ENCODE results near the gene LEFTY1.

LEFTY1 gene

DNA sequence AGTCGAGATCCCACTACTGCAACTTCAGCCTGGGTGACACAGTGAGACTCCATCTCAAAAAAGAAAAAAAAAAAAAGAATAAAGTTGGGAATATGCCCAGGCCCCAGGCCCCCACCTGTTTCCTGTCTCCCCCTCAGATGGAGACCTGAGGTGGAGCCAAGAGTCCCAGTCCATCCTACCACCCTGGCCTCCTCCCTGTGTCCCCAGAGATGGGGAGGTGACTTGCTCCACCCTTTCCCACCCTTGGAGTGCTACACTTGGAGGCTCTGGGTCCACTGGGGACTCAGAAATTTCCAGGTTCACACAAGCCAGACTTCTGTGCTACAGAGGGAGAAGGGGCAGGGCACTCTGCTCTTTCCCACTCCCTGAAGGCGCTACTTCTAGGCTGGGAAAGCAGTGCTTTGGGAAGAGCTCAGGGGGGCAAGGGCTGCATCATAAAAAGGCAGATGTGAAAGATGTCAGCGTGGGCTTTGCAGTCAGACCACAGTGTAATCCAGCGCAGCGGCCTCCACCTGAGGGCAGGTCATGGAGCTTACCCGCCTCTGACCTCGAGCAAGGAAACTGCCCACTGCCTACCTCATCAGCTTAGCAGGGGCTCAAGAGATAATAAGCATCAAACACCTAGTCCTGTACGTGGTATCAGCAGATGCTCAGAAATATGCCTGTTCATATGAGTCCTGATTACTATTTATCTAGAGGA lies 20.2 kb downstream of the LEFTY1 start:
- DNase-seq: no peak

DNA sequence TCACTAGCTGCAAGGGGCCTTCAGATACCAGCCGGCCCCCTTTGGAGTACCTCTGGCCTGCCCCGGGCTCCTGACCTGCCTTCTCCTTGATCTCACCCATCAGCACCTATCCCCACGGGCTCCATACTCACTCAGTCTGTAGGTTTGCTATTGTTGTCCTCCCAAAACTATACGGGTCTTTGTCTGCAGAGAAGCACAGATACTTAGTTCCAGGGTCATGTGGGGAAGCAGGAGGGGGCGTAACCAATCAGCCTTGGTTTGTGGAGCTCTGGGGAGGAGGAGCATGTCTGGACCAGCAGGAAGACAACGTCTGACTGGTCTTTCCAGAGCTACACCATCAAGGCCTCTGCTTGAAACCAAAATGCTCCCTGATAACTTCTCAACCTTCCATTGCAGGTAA lies 22.0 kb downstream of the LEFTY1 start:
- no peak for DNase-seq

DNA sequence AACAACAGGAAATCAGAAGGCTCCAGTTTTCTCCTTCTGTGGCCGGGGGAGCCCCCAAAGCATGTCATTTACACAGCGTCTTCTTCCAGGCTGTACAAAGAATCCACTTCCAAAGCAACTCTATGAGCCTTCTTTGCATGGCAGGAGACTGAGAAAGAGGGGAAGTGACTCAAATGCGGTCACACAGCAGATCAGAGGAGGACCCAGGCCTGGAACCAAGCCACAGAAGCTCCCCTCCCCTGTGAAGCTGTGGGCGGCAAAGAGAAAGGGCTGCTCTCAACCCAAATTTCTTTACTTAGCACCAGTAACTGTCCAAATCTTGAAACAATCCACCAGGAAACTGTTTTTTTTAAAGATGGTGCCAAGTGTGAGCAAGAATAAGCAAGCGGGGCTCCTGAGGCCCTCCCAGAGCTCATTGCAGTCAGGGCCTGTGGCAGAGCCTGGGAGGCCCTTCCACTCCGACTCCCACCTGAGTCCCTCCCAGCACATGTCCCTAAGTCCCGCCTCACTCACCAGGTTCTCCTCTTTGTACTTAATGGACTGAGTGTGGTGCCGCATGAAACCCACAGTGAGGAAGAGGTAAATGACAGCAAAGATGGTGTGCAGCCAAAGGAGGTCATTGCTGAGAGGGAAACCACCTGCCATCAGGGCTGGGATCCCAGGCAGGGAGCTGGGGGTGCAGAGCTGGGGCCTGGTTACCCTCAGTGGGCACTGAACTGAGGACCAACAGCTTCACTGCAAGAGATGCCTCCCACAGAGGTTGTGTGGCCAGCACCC lies 22.7 kb downstream of the LEFTY1 start:
- no peak for DNase-seq

DNA sequence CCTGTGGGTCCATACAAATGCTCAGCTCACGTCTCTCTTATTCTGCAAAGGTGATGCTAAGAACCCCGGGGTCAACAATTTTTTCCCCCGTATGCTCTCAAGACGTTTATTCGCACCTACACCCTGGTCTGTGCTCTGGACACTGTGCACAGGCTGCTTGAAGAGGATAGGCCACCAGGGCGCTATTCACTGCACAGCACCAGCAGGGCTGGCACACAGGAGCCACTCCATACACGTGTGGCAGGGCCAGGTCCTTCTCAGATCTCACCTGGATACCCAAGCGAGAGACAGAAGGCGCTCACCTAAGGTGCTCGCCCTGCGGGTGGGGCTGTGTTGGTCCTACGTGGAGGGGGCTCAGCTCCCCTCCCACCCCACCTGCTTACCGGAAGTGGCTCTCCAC lies 23.4 kb downstream of the LEFTY1 start:
- no peak for DNase-seq

DNA sequence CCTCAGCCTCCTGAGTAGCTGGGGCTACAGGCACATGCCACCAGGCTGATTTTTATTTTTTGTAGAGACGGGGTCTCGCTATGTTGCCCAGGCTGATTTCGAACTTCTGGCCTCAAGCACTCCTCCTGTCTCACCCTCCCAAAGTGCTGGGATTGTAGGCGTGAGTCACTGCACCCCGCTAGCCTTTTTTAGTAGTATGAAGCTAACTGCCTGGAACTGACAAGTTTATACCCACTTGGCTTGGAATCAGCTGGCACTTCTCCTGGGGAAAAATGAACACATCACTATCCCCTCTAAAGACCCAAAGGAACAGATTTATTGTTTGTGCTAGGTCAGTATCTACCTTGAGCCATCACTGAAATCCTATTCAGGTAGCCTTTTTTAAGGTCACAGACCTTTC lies 25.8 kb downstream of the LEFTY1 start:
- DNase-seq: no peak

DNA sequence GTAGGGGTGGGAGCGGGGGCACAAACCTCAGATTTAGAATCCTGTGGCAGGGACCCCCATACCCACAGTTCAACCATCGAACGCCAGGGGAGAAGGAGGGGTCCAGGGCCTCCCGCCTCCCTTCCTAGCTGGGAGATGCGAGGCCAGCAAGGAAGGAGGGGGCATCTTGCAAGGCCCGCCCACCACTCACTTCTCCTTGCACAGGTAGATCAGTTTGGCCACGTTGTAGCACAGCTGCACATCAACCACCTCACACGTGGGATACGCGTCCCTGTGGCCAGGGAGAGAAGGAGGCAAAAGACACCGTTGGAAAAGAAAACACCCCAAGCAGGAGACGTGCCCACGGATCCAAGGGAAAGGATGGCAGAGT lies 26.4 kb downstream of the LEFTY1 start:
- no peak for DNase-seq

DNA sequence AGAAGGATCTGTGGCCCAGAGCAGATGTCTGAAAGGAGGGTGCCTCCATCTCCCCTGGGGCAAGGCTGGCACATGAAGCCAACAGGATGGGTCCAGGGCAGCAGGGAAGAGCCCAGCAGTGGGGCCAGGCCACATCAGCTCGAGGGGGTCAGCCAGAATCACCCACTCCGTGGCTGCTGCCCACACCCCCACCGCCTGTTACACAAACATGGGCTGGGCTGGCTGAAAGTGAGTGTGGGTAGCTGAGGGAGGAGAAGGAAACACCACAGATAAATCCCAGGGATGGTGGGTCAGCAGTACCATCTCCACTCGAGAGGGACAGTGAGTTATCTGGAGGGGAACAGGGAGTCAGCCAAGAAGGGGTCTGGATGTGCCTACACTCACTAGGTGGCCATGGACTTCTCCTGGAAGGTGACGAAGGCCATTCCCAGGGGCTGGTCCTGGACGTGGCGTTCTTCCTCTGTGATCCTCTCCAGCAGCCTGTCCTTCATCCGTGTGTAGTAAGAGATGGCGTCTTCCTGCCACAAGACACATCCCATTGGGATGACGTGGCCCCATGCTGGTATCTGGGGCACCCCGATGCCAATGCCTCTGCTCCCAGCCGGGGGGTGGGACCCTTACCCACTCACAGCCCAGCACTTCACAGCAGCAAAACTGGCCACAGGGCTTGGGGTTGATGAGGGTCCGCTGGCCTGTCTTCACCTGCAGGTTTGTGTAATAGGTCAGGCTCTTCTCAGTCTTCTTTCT lies 26.9 kb downstream of the LEFTY1 start:
- no peak for DNase-seq

DNA sequence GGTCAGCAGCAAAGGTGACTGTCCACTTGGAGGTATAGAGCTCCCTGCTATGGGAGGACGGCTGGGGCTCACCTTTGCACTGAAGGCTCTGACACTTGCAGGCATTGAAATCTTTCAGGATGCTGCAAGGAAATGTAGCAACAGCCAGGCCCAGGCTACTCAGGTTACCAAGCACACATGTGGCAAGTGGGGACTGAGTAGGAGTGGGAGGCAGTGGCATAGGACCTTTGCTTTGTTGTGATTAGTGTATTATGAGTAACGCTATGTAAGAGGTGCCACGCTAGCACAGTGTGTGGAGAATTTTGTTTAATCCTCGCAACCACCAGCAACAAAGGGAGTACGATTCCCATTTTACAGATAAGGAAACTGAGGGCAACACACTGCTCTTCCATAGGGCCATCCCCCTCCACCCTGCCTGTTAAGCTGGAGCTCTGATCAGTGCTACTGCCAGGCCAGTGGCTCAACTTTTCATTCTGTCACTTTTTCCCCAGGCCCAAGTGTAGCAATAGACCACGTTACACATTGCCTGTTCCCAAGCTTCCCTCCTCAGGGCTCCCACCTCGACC lies 28.0 kb downstream of the LEFTY1 start:
- no peak for DNase-seq

DNA sequence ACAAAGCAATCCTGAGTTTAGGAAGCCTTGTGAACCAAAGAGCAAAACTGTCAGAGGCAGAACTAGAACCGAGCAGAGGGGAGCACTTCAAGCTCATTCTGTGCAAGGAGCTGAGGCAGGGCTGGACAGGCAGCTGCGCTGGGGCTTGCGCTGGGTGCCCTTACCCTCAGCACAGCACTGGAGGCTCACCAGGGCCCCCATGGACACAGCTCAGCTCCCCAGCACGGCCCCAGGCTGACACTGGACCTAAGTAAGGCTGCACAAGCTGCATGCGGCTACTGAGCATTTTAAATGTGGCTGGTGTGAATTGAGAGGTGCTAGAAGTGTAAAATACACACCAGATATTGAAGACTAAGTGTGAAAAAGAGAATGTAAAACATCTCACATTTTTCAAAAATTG lies 28.8 kb downstream of the LEFTY1 start:
- DNase-seq: no peak

DNA sequence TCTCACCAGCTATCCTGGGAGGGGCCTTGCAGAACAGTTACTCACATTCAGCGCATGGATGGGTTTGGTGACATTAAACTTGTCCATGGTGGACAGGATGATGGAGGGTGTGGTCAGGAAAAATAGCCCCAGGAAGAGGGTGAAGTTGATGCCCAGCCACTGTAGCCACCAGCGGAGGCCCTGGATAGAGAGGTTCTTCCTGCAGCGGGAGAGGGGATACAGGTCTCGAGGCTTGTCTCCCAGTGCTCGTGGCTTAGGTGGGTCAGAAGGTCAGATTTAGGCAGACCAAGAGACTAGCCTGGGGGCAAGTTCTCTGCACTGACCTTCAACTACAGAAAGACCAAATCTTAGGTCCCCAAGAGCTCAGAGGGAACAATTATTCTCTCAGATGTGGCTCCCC lies 29.8 kb downstream of the LEFTY1 start:
- no peak for DNase-seq

DNA sequence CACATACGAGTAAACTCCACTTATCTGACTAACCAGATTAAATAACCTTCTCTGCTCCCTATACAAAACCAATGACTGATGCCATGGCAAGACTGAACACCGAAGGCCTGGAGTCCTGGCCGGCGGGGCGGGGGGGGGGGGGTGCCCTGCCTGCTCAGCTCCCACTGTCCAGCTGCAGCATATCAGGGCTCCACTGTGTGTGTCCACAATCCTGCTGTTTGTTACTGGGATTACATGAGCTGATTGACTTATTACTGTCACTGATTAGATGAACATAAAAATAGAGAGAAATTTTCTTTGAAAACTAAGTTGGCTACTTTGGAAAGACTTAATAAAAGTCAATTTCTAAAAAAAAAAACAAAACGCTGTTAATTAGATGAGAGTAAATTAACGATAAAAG lies 31.7 kb downstream of the LEFTY1 start:
- no peak for DNase-seq

DNA sequence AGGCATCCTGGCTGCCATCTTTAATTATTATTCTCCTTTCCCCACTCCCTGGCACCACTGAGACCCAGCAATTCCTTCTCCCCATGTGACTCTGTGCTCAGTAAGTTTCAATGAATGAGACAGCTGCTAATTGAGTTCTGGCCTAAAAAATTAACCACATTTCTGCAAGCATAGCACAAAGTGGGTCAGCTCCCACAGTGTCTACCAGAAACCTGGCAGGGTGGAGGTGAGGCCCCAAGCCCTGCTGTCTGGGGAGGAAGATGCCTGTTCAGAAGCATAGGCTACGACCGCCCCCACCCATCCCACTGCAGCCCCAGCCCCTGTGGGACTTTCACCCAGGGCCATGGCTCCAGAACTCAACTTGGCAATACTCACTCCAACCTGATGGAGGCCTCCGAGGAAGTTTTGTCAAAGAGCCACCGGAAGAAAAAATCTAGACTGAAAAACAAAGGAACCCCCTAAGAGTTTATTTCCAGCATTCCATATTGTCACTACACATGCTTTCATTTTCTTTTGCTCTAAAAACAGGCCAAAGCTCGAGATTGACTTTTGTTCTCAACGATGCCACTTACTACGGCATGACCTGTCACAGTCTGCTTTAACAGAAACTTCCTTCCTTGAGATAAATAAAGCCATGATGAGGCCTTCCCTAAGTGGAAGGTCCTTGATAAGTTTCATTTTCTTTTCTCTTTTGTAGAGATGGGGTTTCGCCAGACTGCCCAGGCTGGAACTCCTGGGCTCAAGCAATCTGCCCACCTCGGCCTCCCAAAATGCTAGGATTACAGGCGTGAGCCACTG lies 33.2 kb downstream of the LEFTY1 start:
- DNase-seq: peak; percentile 51

DNA sequence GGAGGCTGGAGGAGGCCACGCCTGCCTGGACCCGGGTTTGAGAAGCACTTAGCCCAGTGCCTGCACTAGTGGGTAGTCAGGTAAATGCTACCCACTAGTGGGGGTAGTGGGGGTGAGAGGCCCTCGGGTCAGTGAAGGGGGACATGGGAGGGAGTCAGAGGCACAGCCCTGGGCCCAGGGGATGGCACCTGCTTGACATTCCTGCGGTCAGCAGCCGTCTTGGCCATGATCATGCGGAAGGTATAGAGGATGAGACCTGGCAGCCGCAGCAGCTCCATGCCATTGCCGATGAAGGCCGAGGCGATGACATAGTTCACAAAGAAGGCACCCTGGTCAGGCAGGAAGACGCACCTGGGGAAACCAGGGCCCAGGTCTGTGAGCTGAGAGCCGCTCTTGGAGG lies 35.5 kb downstream of the LEFTY1 start:
- no peak for DNase-seq

DNA sequence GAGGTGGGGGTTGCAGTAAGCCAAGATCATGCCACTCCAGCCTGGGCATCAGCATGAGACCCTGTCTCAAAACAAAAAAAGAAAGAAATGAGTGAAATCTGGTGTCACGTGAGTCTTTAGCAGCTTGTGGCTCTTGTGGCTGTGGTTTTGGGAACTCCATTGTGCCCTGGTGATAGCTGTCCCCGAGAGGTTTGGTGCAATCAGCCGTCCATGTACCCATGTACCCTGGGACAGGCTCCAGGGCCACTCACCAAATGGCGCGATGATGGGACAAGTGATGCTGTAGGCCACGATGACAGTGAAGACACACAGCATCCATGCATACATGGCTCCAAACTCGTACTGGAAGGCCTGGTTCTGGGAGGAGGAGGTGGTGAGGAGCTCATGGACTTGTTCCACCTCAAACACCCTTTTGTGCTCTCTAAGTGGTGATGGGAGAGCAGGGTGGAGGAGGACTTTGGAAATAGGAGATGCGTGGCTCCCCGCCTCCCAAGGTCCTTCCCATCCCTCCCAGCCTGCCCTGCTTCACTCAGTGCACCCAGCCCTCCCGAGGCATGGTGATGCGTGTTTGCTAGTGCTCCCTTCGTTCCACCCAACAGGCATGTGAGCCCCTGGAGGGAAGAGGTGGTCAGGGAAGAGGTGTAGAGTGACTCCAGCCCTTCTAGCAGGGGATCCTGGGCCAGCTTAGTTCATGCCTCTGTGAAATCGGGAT lies 36.4 kb downstream of the LEFTY1 start:
- DNase-seq: no peak

DNA sequence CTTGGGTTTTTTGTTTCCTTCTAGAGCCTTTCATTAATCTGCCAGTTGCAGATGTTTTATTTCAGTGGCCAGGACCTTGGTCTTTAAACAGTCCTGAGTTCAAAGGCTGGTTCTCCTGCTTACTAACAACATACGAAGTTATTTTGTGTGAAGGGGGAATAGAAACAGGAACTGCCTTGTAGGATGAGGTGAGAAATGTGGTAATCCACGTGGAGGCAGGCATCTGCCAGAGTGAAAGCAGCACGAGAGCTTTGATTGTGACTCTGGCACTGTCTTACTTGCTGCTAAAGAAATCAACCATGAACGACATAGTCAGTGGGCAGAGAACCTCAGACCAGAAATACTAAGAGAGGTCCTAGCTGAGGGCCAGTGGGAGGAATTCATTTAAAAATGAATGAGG lies 37.1 kb downstream of the LEFTY1 start:
- DNase-seq: no peak

DNA sequence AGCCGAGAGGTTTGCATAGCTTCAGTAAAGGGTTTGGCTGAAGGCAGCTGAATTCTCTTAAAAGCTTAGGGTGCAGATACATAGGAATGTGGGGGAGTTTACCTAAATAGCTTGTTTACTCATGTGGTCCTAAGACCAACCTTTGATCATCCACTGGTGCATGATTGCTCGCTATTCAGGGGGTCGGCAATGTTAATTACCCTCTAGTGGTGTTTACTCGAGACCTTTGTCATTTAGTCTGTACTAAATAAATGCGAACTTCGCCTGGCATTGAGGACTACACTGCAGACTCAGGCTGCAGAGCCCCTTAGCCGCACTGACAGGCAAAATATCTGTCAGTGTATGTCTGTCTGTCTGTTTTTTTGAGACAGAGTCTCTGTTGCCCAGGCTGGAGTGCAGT lies 38.6 kb downstream of the LEFTY1 start:
- DNase-seq: no peak

DNA sequence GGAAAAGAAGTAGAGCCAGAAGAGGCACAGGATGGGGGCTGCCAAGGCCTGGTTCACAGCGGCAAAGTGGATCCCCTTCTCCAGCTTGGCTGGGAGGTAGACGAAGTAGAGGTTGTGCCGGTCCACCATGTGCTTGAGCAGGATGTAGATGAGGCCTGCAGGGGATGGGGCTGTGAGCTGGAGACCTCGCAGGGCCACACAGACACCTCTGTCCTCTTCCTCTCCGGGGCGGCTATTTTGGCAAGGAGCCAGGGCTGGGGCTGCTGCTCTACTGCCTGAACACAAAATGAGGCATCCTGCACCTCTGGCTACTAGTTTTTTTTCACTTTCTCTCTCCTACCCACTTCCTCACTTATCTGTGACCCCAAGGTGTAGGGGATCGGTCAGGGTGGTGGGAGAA lies 39.0 kb downstream of the LEFTY1 start:
- no peak for DNase-seq

DNA sequence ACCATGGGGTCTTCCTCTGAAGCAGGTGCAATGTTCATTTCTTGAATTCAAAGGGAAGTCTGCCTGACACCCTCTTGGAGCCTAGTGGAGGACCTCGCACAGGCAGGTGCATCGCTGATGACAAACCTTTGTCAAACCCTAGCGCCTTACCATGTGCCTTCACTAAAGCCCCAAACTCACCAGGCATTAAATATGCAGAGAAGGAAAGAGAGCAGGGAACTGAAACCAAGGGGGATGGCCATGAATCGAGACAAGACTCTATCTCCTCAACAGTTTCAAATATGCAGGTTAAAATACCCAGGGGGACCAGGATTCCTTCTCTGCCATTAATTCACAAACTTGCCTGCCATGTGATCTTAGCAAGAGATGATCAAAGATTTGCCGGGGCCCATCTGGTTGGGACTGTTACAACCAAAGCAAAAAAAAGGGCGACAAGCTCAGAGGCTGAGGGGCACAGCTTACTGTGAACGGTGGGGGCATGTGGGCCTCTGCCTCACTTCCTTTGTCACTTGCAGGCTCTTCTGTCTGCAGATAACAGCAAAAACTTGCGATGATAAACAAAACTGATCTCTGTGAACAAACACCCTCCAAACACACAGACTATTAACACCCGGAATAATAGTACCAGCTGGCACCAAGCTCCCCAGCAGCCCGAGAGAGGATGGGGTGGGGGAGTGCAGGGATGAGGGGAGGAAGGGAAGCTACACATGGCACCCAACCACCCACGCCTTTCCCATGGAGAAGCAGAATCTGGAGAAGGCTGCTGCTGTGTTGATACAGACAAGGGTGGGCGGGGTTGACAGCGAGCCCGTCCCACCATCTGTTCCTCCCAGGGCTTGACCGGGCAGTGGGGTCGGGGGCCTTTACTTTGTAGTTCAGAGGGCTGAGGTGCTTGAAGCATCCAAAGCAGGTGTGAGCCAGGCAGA lies 40.7 kb downstream of the LEFTY1 start:
- peak; percentile 43 for DNase-seq

DNA sequence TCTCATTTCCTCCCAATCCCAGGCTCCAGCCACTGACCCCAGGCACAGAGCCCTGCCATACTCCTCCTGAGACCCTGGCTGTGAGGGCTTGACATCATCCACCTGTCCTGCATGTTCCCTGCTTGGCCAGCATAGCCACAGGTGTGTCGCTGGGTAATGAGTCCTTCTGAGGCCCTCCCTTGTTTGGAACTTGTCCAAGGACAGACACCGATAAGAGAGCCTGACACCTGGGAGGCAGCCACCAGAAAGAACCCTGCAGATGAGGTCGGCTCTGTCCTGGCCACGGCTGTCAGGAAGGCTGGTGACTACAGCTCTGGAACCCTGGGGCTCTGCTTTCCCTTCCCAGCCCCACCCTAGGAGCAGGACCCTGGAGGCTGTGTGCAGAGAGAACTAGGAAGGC lies 41.3 kb downstream of the LEFTY1 start:
- DNase-seq: no peak

DNA sequence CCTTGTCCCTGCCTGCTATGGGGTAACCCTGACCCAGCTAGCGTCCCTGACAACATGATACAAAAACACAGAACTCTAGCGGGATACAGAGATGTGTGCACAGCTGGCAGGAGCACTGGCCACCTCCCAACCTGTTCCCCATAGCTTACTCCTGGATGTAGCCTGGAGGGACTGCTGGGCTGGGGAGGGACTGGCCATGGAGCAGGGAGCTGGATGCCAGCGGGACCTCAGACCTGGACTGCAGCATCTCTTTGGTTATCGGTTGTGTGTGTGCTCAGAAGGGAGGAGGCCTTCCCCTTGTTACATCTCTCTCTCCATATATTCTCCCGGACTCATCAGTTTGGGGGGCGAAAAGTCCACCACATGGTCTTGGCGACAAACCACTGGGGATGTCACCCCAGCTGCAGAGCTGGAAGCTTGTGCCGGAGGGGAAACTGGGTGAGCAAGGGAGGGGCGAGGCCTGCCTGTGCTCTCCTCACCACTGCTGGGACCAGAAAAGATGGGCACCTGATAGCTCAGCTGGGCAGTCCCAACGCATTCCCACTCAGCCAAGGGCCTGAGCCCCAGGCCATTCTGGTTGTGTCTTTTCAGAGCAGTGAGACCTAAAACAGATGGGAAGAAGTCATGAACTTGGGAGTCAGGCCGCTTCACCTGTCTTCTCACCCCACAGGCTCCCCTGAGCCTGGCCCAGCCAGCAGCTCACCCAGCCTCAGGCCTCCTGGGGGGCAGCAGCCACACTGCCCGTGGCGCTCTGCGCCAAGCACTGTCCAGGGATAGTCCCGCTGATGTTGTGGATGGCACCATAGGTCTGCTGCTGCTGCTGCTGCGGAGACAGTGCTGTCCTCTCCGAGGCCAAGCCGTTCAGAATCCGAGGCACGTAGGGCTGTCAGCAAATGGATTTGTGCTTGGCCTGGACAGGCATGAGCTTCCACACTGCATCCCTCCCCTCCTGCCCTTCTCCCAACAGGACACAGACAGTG lies 42.3 kb downstream of the LEFTY1 start:
- no peak for DNase-seq

Data from retina (tissue), 1 donor.